Tibial artery (tissue), 4 donors: Measurements from ENCODE around the gene THSD7A.

Experiments used
- DNase-seq, 2 donors: peaks; one replicate each; pipeline ENCODE4 v3.0.0-alpha.2; 2019
- H3K27ac ChIP-seq, 2 donors: fragments of 200-600 bp; sonication (generic) in 1 of 2; 1 replicate in 1 of 2; 2 replicates in 1 of 2; pipeline ENCODE4 v1.5.1; 2018 to 2019; ENCODE audit warnings: mild to moderate bottlenecking in 1 of 2
- H3K27me3 ChIP-seq, 2 donors: fragments of 200-600 bp; sonication (generic) in 1 of 2; one replicate each; pipeline versions ENCODE4 v1.5.1 to v1.6.0; 2016 to 2019
- H3K36me3 ChIP-seq, 3 donors: fragments of 200-600 bp; sonication (generic) in 2 of 3; one replicate each; pipeline ENCODE4 v1.5.1; 2016 to 2019; ENCODE audit warnings: mild to moderate bottlenecking in 2 of 3
- H3K4me1 ChIP-seq, 4 donors: fragments of 200-600 bp; sonication (generic) in 2 of 4; 1 replicate in 3 of 4; 2 replicates in 1 of 4; pipeline ENCODE4 v1.5.1; 2016 to 2019
- H3K4me3 ChIP-seq, 2 donors: fragments of 200-600 bp; sonication (generic) in 1 of 2; 1 replicate in 1 of 2; 2 replicates in 1 of 2; pipeline ENCODE4 v1.5.1; 2018 to 2019; ENCODE audit warnings: mild to moderate bottlenecking in 2 of 2
- H3K9me3 ChIP-seq, 3 donors: fragments of 200-600 bp; sonication (generic) in 1 of 3; one replicate each; pipeline ENCODE4 v1.5.1; 2016 to 2019
- intact Hi-C: fragments of 100-400 bp; cut with DNase I; formaldehyde crosslinking; loops from one replicate; pipeline ENCODE4 v1.15.0; 2023; ENCODE audit warnings: low total_unique reads
- TF ChIP-seq, protein P1 (sequence below), 2 experiments: fragments of 200-600 bp in 1 of 2; fragments of 450-650 bp in 1 of 2; IDR thresholded peaks; one replicate each; pipeline ENCODE4 v1.5.1; 2017 to 2019; ENCODE audit warnings: antibody characterized with exemption in 2 of 2, mild to moderate bottlenecking in 1 of 2, moderate library complexity in 1 of 2

The THSD7A gene

GRCh38 chr7:11788568-11788967 lies 43.4 kb downstream of the THSD7A start:
- H3K9me3 ChIP-seq: no peaks in the 10 kb centered on the region
- TF ChIP-seq, protein P1, sequence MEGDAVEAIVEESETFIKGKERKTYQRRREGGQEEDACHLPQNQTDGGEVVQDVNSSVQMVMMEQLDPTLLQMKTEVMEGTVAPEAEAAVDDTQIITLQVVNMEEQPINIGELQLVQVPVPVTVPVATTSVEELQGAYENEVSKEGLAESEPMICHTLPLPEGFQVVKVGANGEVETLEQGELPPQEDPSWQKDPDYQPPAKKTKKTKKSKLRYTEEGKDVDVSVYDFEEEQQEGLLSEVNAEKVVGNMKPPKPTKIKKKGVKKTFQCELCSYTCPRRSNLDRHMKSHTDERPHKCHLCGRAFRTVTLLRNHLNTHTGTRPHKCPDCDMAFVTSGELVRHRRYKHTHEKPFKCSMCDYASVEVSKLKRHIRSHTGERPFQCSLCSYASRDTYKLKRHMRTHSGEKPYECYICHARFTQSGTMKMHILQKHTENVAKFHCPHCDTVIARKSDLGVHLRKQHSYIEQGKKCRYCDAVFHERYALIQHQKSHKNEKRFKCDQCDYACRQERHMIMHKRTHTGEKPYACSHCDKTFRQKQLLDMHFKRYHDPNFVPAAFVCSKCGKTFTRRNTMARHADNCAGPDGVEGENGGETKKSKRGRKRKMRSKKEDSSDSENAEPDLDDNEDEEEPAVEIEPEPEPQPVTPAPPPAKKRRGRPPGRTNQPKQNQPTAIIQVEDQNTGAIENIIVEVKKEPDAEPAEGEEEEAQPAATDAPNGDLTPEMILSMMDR (IDR thresholded peaks at IDR 0.05): no peak
- intact Hi-C loops: no loop called here

GRCh38 chr7:11787534-11787933 lies 44.5 kb downstream of the THSD7A start:
- TF ChIP-seq, protein P1 (IDR thresholded peaks at IDR 0.05): no peak
- DNase-seq: no peak
- no peak overlapping the region for H3K27ac ChIP-seq
- H3K36me3 ChIP-seq: no peaks in the 10 kb centered on the region
- H3K27me3 ChIP-seq: no peaks in the 10 kb centered on the region
- H3K4me3 ChIP-seq: no peak overlapping the region
- intact Hi-C loops: no loop called here
- H3K9me3 ChIP-seq: no peaks in the 10 kb centered on the region
- H3K4me1 ChIP-seq: no peaks in the 10 kb centered on the region

More at GRCh38 chr7:11788568-11788967, 43.4 kb downstream of the THSD7A start:
- no peak overlapping the region for H3K4me3 ChIP-seq
- DNase-seq: no peak
- H3K27ac ChIP-seq: no peak overlapping the region
- no peaks in the 10 kb centered on the region for H3K4me1 ChIP-seq
- H3K27me3 ChIP-seq: no peaks in the 10 kb centered on the region
- H3K36me3 ChIP-seq: no peaks in the 10 kb centered on the region

GRCh38 chr7:11786186-11786585 lies 45.8 kb downstream of the THSD7A start:
- Histone ChIP-seq H3K27ac (no peak overlapping the region), H3K9me3 (no peaks in the 10 kb centered on the region), H3K36me3 (no peaks in the 10 kb centered on the region), H3K4me1 (no peaks in the 10 kb centered on the region), H3K4me3 (no peak overlapping the region), H3K27me3 (no peaks in the 10 kb centered on the region)
- TF ChIP-seq, protein P1 (IDR thresholded peaks at IDR 0.05): no peak
- intact Hi-C loops: no loop called here
- DNase-seq: no peak

GRCh38 chr7:11784769-11785536 lies 47.0 kb downstream of the THSD7A start:
- H3K9me3 ChIP-seq: no peaks in the 10 kb centered on the region
- intact Hi-C loops: no loop called here
- no peak for DNase-seq
- H3K27ac ChIP-seq: no peak overlapping the region
- TF ChIP-seq, protein P1 (IDR thresholded peaks at IDR 0.05): no peak
- no peaks in the 10 kb centered on the region for H3K4me1 ChIP-seq
- no peak overlapping the region for H3K4me3 ChIP-seq
- no peaks in the 10 kb centered on the region for H3K36me3 ChIP-seq
- H3K27me3 ChIP-seq: no peaks in the 10 kb centered on the region

GRCh38 chr7:11779864-11780674 lies 51.9 kb downstream of the THSD7A start:
- no peak overlapping the region for H3K4me3 ChIP-seq
- no peak overlapping the region for H3K27ac ChIP-seq
- no peaks in the 10 kb centered on the region for H3K9me3 ChIP-seq
- TF ChIP-seq, protein P1 (IDR thresholded peaks at IDR 0.05): no peak
- H3K36me3 ChIP-seq: no peaks in the 10 kb centered on the region
- H3K4me1 ChIP-seq: no peaks in the 10 kb centered on the region
- no peaks in the 10 kb centered on the region for H3K27me3 ChIP-seq
- no peak for DNase-seq
- intact Hi-C loops: no loop called here
